ENCODE results near the gene NLRP3.

NLRP3 gene

DNA sequence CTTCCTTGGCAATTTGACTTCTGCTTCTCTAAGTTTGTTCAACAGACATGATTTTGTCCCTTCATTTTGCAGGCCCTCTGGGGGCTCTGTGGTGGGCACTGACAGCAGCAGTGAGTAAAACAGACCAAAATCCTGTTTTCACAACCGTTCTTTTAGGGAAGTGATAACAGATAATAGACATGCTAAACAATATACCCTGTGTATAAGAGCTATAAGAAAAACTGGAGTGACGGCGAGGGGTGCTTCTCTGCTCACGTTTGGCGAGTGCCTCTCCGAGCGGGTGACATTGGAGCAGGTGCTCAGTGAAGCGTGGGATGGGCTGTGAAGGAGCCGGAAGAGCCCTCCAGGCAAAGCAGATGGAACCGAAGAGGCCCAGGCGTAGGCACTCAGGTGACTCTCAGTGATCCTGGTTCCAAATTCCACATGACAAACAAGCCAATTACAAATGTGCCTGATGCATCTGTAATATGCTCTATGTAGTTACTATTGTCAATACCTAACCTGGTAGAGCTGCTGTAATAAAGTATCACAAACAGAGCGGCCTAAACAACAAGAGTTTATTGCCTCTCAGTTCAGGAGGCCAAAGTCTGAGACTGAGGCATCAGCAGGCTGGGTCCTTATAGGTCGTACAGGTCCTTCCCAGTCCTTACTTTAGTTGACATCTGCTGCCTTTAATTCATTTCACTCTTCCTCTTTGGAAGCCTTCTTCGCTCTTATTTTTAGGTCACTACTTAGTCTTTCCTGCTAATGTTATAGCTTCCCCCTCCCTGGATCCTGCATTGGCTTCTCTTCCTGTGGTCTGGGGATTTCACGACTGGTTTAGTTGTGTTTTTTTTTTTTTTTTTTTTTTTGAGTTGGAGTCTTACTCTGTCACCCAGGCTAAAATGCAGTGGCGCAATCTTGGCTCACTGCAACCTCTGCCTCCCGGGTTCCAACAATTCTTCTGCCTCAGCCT, 21.9 kb downstream of the NLRP3 start:
- DNase-seq (ENCODE audit: low read depth): no peak

DNA sequence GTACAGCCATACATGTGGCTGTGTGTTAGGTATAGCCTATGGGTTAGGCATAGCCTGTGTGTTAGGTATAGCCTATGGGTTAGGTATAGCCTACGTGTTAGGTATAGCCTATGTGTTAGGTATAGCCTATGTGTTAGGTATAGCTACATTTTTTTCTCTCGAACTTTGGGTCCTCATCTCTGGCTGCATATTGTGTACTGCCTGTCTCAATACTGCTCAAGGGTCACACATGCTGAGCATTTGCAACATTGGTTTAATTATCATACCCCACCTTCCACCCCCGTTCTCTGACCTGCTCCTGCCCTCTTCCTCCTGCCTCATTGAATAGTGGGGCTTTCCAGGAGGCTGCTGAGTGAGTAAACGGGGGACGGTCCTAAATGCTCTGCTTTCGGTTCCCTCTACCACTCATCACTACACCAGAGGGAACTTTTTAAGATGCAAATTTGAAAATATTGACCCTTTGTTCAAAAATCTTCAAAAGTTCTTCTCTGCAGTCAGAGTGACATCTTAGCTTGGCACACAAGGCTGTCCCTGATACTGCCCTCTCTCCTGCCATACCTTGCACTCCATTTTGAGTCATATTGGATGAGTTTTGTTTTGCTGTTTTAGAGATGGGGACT, 24.1 kb downstream of the NLRP3 start:
- no peak for DNase-seq (ENCODE audit: low read depth)

DNA sequence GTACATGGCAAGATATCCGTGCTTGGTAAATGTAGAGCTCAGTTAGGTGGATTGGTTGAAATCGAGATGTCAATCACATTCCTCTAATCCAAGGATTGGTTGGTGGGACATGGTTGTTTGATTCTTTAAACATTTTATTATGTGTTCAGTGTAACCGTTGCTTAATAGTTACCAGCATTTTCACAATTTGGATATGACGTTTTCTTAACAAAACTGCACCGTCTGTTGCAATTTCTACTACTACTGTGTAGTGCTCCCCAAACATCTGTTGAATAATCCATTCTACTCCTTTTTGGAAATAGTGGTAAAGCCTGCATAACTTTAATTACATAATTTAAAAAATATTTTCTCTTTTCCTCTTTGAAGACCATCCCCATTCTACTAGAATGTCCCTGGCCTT, 25.6 kb downstream of the NLRP3 start:
- no peak for DNase-seq (ENCODE audit: low read depth)

- DNase-seq (ENCODE audit: low read depth): no peak
Observed at GRCh38 chr1:247442164-247442563, 26.2 kb downstream of the NLRP3 start.

GRCh38 chr1:247443641-247444040, 27.7 kb downstream of the NLRP3 start:
- no peak for DNase-seq (ENCODE audit: low read depth)

GRCh38 chr1:247444571-247444970, 28.6 kb downstream of the NLRP3 start:
- DNase-seq (ENCODE audit: low read depth): no peak

GRCh38 chr1:247445526-247446356, 29.8 kb downstream of the NLRP3 start:
- DNase-seq (ENCODE audit: low read depth): no peak

- DNase-seq (ENCODE audit: low read depth): no peak
Observed at GRCh38 chr1:247447162-247447909, 31.4 kb downstream of the NLRP3 start.

- DNase-seq (ENCODE audit: low read depth): peak; percentile 9
Observed at GRCh38 chr1:247448107-247448791, 32.3 kb downstream of the NLRP3 start.

DNA sequence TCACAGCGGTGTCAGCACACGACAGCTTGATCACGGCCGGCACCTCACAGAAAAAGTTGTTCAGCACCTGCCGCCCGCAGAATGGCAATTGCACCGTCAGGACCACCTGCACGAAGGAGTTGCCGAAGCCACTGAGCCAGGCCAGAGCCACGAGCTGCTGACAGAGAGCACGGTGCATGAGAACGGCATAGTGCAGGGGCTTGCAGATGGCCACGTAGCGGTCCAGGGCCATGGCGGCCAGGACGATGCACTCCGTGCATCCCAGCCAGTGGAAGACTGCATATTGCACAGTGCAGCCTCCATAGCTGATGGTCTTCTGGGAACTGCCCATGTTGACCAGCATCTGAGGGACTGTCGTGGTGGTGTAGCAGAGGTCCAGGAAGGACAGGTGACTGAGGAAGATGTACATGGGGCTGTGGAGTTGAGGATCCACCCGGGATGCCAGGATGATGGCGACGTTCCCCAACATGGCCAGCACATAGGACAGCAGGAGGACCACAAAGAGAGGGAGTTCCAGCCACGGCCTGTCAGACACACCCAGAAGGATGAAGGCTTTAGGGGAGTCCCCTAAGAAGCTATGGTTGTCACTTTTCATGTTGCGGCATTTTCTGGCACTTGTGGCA, 35.5 kb downstream of the NLRP3 start:
- no peak for DNase-seq (ENCODE audit: low read depth)

DNA sequence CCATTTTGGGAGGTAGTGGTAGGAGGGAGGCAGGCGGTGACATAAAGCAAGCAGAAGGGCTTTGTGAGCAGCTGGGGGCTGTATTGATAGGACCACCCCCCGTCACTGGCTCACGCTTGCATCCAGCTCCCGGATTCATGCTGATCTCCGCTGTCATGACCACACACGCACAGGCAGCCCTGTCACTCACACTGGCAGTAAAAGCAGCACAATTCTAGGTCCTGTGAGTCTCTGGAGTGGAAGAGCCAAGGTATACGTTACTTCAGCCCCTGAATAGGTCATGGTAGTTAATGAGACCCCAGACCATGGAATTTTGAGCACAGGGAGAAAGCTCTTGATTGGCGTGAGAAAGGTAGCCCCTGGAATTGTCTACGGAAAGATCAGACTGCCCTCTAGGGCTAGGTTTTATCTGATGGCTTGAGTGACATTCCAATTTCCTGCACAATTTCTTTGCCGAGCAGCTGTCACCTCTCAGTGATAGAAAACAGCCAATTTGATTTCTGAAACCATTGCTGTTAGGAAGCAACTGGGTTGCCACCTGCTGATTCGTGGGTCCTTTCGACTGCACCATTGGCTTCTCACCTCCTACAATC, 36.6 kb downstream of the NLRP3 start:
- no peak for DNase-seq (ENCODE audit: low read depth)

DNA sequence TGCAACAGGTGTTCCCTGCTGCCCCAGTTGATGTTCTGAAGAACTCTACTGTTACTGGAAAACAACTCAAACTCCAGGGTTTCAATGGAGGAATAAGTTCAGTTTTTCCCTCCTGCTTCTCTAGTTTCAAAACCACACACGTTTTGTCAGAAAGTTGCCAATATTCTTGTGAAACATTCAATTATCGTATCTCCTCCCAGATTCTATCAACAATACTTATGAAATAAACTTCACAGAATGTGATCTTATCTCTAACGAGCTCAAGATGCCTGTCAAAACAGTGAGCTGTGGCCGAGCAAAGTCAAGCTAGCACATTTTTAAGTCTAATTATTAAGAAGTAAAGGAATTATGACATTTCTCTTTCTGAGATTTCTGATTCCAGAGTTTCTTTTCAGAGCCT, 37.3 kb downstream of the NLRP3 start:
- DNase-seq (ENCODE audit: low read depth): no peak

DNA sequence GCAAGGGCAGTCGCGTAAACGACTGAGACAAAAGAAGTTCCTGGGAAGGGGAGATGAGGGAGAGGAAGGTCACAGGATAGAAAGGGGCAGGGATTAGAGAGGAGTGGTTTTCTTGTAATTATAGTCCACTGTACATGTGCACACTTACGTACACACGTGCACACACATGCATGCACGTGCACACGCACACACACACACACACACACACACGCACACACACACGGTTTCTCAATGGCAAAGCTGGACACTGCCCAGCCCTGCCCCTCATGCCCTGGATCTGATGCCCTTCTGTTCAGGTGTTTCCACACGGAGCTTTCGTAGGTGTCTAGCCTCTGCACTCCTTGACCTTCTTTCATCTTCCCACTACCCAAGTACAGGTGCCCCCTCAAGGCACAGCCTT, 38.0 kb downstream of the NLRP3 start:
- DNase-seq (ENCODE audit: low read depth): no peak

DNA sequence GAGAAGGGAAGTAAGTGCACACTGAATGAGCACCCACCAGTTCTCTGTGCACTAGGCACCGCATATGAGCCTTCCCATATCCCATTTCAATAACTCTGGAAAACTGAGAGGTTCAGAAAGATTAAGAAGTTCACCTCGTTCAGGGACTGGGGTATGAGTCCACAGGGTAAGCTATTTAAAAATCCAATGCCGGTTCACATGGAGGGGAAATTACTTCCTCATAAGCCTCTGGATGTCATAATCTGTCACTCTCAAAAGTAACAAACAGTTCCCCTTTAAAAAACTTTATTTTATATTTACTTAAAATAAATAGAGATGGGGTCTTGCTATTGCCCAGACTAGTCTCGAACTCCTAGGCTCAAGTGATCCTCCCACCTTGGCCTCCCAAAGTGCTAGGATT, 40.0 kb downstream of the NLRP3 start:
- DNase-seq (ENCODE audit: low read depth): no peak

DNA sequence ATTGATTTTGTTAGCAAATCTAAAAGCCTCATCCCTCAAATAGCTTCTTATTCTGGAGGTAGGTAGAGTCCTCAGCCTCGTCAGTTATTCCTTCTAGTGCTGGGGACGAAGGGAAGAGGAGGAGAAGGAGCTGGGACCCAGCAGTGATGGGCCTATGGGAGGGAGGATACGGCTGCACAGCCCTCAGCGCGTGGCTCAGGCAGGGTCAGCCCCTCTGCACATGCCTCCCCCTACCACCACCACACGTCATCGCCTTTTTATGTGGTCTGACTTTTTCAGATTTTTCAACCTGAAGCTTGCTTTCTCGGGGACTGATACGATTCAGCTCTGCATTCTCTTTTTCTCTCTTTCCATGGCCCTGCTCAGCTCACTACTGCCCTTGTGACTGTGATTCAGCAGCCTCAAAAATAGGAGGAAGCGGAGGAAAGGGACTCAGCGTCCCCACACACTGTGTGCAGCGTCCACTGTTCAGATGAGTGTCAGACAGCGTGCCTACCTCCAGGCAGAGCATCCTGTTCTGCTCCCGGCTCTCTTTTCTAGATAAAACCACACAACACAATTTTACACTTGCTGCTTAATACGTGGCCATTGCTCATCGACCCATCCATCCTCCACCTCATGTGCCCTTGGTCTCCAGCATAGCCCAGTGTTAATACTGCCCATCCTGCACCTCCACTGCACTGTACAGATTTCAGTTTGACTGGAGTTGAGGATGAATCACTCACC, 41.1 kb downstream of the NLRP3 start:
- no peak for DNase-seq (ENCODE audit: low read depth)

GRCh38 chr1:247459507-247459906, 43.5 kb downstream of the NLRP3 start:
- DNase-seq (ENCODE audit: low read depth): no peak

DNA sequence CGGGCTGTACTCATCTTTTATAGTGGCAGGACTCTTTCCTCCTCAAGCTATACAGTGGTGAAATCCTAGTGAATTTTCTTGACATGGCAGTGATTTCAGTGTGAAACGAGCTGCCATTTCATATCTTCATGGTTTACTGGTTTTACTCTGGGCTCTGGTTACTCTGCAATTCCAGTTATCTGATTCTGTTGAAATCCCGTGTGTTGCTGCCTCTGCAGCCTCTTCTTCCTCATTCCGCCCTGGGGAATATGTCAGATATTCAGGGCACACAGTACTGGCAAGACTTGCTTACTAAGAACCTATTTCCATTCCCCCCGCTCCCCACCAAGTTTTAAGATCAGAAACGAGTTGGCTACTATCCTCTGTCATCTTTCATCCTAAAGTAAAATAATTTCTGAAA, 49.8 kb downstream of the NLRP3 start:
- no peak for DNase-seq (ENCODE audit: low read depth)

GRCh38 chr1:247467129-247467528, 51.2 kb downstream of the NLRP3 start:
- DNase-seq (ENCODE audit: low read depth): no peak

GRCh38 chr1:247468481-247469140, 52.6 kb downstream of the NLRP3 start:
- no peak for DNase-seq (ENCODE audit: low read depth)
